Measurements from ENCODE around the gene PLAC1. TPM values are rescaled to one million over a fixed set of nuclear protein-coding genes. Genes with fewer than 3 reads are reported as not detected.

Gene PLAC1
- total RNA-seq, 1 experiment from 2014 or later = not detected

- ATAC-seq (no peak), DNase-seq (ENCODE audit: low spot score) (no peak)
- no peaks in the 10 kb centered on the region for H3K9me3 Mint-ChIP-seq
- no peaks in the 10 kb centered on the region for H3K36me3 Mint-ChIP-seq
- POLR2A ChIA-PET = no interaction called here
- CTCF ChIA-PET = no interaction called here
- H3K4me1 Mint-ChIP-seq = peaks cover 9% of the 10 kb centered on the region
- no peaks in the 10 kb centered on the region for H3K27me3 Mint-ChIP-seq (ENCODE audit: low read depth)
- H3K27ac Mint-ChIP-seq = no peak overlapping the region
- no peak overlapping the region for H3K4me3 Mint-ChIP-seq
- TF ChIP-seq NFATC4 (CRISPR knock-in tag; IDR thresholded peaks at IDR 0.05) = no peak
- TF ChIP-seq ZBTB21 (CRISPR knock-in tag; IDR thresholded peaks at IDR 0.05; ENCODE audit: borderline replicate concordance) = no peak
These were observed 26.7 kb upstream of the PLAC1 start for GRCh38 chrX:134684956-134685355.

DNA sequence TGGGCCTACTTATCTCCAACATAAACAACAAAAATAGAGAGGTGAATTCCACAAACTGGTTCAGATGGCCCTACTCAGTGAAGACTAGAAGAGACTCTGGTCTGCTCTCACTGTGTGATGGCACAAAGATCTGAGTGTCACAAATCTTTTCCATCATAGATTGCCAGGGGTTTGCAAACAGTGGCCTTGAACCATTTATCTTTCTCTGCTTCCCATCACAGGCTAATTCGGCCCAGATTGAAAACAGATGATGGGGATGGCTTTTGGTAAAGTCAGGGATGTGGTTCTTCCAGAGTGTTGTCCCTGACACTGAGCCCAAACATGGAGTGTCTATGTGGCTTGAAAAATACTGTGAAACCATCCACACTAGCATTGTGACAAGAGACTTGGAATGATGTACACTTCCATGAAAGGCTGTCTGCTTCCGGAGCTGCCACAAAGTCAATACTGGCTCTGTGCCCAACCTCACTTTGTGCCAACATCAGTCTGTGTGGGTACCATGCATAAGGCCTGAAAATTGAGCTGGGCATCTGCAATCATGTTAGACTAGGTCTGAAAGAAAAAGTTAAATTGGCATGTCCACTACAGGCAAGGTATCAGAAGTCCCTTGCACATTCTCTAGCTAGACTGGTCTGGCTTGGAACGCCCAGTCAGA lies 25.2 kb upstream of the PLAC1 start:
- Mint-ChIP-seq H3K27me3 (ENCODE audit: low read depth) (no peaks in the 10 kb centered on the region), H3K27ac (no peak overlapping the region), H3K4me3 (no peak overlapping the region), H3K9me3 (no peaks in the 10 kb centered on the region), H3K4me1 (peaks cover under 1% of the 10 kb centered on the region), H3K36me3 (no peaks in the 10 kb centered on the region)
- ATAC-seq (no peak), DNase-seq (ENCODE audit: low spot score) (no peak)
- TF ChIP-seq NR3C1 (CRISPR knock-in tag; conservative IDR thresholded peaks at IDR 0.05; ENCODE audit: low read depth) = no peak
- TF ChIP-seq JAZF1 (CRISPR knock-in tag; IDR thresholded peaks at IDR 0.05) = no peak
- TF ChIP-seq OVOL2 (CRISPR knock-in tag; IDR thresholded peaks at IDR 0.05; ENCODE audit: borderline replicate concordance) = no peak
- TF ChIP-seq, protein P1, sequence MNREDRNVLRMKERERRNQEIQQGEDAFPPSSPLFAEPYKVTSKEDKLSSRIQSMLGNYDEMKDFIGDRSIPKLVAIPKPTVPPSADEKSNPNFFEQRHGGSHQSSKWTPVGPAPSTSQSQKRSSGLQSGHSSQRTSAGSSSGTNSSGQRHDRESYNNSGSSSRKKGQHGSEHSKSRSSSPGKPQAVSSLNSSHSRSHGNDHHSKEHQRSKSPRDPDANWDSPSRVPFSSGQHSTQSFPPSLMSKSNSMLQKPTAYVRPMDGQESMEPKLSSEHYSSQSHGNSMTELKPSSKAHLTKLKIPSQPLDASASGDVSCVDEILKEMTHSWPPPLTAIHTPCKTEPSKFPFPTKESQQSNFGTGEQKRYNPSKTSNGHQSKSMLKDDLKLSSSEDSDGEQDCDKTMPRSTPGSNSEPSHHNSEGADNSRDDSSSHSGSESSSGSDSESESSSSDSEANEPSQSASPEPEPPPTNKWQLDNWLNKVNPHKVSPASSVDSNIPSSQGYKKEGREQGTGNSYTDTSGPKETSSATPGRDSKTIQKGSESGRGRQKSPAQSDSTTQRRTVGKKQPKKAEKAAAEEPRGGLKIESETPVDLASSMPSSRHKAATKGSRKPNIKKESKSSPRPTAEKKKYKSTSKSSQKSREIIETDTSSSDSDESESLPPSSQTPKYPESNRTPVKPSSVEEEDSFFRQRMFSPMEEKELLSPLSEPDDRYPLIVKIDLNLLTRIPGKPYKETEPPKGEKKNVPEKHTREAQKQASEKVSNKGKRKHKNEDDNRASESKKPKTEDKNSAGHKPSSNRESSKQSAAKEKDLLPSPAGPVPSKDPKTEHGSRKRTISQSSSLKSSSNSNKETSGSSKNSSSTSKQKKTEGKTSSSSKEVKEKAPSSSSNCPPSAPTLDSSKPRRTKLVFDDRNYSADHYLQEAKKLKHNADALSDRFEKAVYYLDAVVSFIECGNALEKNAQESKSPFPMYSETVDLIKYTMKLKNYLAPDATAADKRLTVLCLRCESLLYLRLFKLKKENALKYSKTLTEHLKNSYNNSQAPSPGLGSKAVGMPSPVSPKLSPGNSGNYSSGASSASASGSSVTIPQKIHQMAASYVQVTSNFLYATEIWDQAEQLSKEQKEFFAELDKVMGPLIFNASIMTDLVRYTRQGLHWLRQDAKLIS (CRISPR knock-in tag; IDR thresholded peaks at IDR 0.05; ENCODE audit: borderline replicate concordance) = no peak
- TF ChIP-seq, protein P2, sequence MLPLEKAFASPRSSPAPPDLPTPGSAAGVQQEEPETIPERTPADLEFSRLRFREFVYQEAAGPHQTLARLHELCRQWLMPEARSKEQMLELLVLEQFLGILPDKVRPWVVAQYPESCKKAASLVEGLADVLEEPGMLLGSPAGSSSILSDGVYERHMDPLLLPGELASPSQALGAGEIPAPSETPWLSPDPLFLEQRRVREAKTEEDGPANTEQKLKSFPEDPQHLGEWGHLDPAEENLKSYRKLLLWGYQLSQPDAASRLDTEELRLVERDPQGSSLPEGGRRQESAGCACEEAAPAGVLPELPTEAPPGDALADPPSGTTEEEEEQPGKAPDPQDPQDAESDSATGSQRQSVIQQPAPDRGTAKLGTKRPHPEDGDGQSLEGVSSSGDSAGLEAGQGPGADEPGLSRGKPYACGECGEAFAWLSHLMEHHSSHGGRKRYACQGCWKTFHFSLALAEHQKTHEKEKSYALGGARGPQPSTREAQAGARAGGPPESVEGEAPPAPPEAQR (CRISPR knock-in tag; IDR thresholded peaks at IDR 0.05) = no peak
- no peak for TF ChIP-seq TEAD1 (CRISPR knock-in tag; IDR thresholded peaks at IDR 0.05)
- no peak for TF ChIP-seq ZNF317 (CRISPR knock-in tag; IDR thresholded peaks at IDR 0.05; ENCODE audit: borderline replicate concordance, low read depth)
- ChIA-PET CTCF (no interaction called here), POLR2A (no interaction called here)

GRCh38 chrX:134682081-134682480 lies 23.8 kb upstream of the PLAC1 start:
- Mint-ChIP-seq H3K27me3 (ENCODE audit: low read depth) (peaks cover 2% of the 10 kb centered on the region; the same call in 1 of the 2 replicates), H3K27ac (no peak overlapping the region), H3K4me3 (no peak overlapping the region), H3K36me3 (no peaks in the 10 kb centered on the region), H3K4me1 (no peaks in the 10 kb centered on the region), H3K9me3 (no peaks in the 10 kb centered on the region)
- no peak for DNase-seq (ENCODE audit: low spot score)
- no peak for ATAC-seq
- CTCF ChIA-PET = no interaction called here
- TF ChIP-seq, protein P3, sequence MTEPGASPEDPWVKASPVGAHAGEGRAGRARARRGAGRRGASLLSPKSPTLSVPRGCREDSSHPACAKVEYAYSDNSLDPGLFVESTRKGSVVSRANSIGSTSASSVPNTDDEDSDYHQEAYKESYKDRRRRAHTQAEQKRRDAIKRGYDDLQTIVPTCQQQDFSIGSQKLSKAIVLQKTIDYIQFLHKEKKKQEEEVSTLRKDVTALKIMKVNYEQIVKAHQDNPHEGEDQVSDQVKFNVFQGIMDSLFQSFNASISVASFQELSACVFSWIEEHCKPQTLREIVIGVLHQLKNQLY (CRISPR knock-in tag; IDR thresholded peaks at IDR 0.05) = no peak
- TF ChIP-seq E2F4 (CRISPR knock-in tag; IDR thresholded peaks at IDR 0.05; ENCODE audit: borderline replicate concordance, low read depth) = no peak
- no peak for TF ChIP-seq E2F5 (CRISPR knock-in tag; IDR thresholded peaks at IDR 0.05)
- TF ChIP-seq ZNF138 (CRISPR knock-in tag; conservative IDR thresholded peaks at IDR 0.05) = no peak
- no peak for TF ChIP-seq GABPB1 (CRISPR knock-in tag; IDR thresholded peaks at IDR 0.05)
- TF ChIP-seq NR1H2 (CRISPR knock-in tag; IDR thresholded peaks at IDR 0.05) = no peak
- TF ChIP-seq, protein P4, sequence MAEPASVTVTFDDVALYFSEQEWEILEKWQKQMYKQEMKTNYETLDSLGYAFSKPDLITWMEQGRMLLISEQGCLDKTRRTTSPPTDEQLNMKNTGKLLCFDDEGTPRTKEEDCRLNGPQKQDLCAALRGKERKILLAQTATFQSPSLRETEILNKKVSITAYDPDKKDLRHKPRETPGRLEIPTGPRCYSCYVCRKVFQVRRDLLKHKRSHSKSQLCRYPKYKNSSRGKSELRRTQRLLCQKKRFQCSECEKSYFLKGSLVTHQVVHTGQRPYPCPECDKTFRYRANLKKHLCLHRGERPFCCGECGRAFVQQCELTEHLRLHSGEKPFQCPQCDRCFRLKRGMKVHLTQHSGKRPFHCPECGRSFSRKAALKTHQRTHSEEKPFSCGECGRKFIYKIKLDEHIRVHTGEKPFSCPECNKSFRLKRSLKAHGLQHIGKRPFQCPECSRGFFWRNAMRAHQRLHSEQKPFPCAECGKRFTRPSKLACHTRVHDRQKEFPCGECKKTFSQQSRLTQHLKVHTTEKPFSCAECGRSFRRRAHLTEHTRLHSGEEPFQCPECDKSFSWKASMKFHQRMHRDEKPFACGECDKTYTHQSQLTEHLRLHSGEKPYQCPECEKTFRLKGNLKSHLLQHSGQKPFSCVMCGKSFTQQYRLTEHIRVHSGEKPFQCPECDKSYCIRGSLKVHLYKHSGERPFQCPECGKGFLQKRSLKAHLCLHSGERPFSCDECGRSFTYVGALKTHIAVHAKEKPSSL (CRISPR knock-in tag; conservative IDR thresholded peaks at IDR 0.05) = no peak
- POLR2A ChIA-PET = interaction anchor here (1.2 kb wide), 1 partner anchor 169 kb away, joined by 3 read pairs; no protein-coding TSS in a partner anchor

Measured in WTC11 (cell line).